HepG2 (cell line): ENCODE results near the gene HOXB4. TPM values are rescaled to one million over a fixed set of nuclear protein-coding genes. Genes with fewer than 3 reads are reported as not detected.

Experiments
- ATF4 ChIP-seq, 2 experiments: fragments of 450-650 bp in 1 of 2; sonication (generic) in 1 of 2; formaldehyde crosslinking; IDR thresholded peaks; 2 replicates each; pipeline versions ENCODE4 v1.5.0 to v1.8.0; 2020 to 2022; ENCODE audit warnings: mild to moderate bottlenecking in 1 of 2, missing genetic modification reagents in 1 of 2
- CERS6 ChIP-seq: sonication (generic); formaldehyde crosslinking; IDR thresholded peaks from 2 replicates; pipeline ENCODE4 v1.5.0; 2020; ENCODE audit warnings: missing genetic modification reagents
- HDAC6 ChIP-seq: fragments of 200-600 bp; sonication (generic); IDR thresholded peaks from 2 replicates; pipeline ENCODE4 v1.7.0; 2017; ENCODE audit warnings: mild to moderate bottlenecking, antibody characterized with exemption, low read length, low read depth
- HINFP ChIP-seq: sonication (generic); formaldehyde crosslinking; IDR thresholded peaks from 2 replicates; pipeline ENCODE4 v1.4.0; 2020; ENCODE audit warnings: low read depth, mild to moderate bottlenecking, missing genetic modification reagents
- HNF1A ChIP-seq, 2 experiments: sonication (generic) in 1 of 2; formaldehyde crosslinking in 1 of 2; IDR thresholded peaks; 2 replicates each; pipeline versions ENCODE4 v1.4.0 to v1.6.1; 2016 to 2020; ENCODE audit warnings: borderline replicate concordance in 1 of 2, low read depth in 1 of 2, mild to moderate bottlenecking in 1 of 2, missing genetic modification reagents in 1 of 2
- KLF12 ChIP-seq: sonication (generic); formaldehyde crosslinking; IDR thresholded peaks from 2 replicates; pipeline ENCODE4 v1.4.0; 2020; ENCODE audit warnings: missing genetic modification reagents, borderline replicate concordance
- LCORL ChIP-seq, 2 experiments: fragments of 450-650 bp in 1 of 2; sonication (generic) in 1 of 2; formaldehyde crosslinking in 1 of 2; IDR thresholded peaks; 2 replicates each; pipeline versions ENCODE4 v1.5.0 to v1.6.1; 2017 to 2020; ENCODE audit warnings: antibody characterized with exemption in 1 of 2, missing genetic modification reagents in 1 of 2
- MNT ChIP-seq: fragments of 450-650 bp; IDR thresholded peaks from 2 replicates; pipeline ENCODE4 v1.6.1; 2016
- NCOA1 ChIP-seq: sonication (generic); formaldehyde crosslinking; IDR thresholded peaks from 2 replicates; pipeline ENCODE4 v1.9.0; 2021; ENCODE audit warnings: missing genetic modification reagents
- PITX1 ChIP-seq: sonication (generic); formaldehyde crosslinking; IDR thresholded peaks from 2 replicates; pipeline ENCODE4 v1.5.1; 2020; ENCODE audit warnings: mild to moderate bottlenecking, missing genetic modification reagents
- ZBTB33 ChIP-seq: sonication (generic); formaldehyde crosslinking; IDR thresholded peaks from 2 replicates; pipeline ENCODE4 v1.4.0; 2020; ENCODE audit warnings: missing genetic modification reagents
- ZKSCAN1 ChIP-seq: fragments of 150-350 bp; IDR thresholded peaks from 2 replicates; pipeline ENCODE4 v1.6.1; 2014; ENCODE audit warnings: low read length
- ZNF432 ChIP-seq: sonication (generic); formaldehyde crosslinking; IDR thresholded peaks from 2 replicates; pipeline ENCODE4 v1.5.0; 2020; ENCODE audit warnings: missing genetic modification reagents, mild to moderate bottlenecking, borderline replicate concordance
- ZNF569 ChIP-seq: sonication (generic); formaldehyde crosslinking; IDR thresholded peaks from 2 replicates; pipeline ENCODE4 v1.5.0; 2020; ENCODE audit warnings: mild to moderate bottlenecking, missing genetic modification reagents, moderate library complexity, borderline replicate concordance
- ZNF709 ChIP-seq: sonication (generic); formaldehyde crosslinking; IDR thresholded peaks from 2 replicates; pipeline ENCODE4 v1.5.0; 2020; ENCODE audit warnings: mild to moderate bottlenecking, missing genetic modification reagents
- ZSCAN31 ChIP-seq: sonication (generic); formaldehyde crosslinking; IDR thresholded peaks from 2 replicates; pipeline ENCODE4 v1.5.0; 2020; ENCODE audit warnings: low read depth, mild to moderate bottlenecking, missing genetic modification reagents
- polyA plus RNA-seq, 8 experiments: library from polyadenylated mRNA; depleted of rRNA in 3 of 8; stranded (reverse) in 7 of 8; unstranded in 1 of 8; fragments of >200 nt; fragmentation: Illumina TruSeq in 4 of 8; extraction: Trizol in 4 of 8; gene quantifications; 2 replicates each; pipeline versions ENCODE4 v1.2.1 to v1.2.3, GENCODE V29; 2011 to 2016; ENCODE audit warnings: low read depth in 4 of 8, missing spikeins in 1 of 8, mixed read lengths in 1 of 8; ENCODE audit not compliant: insufficient read depth in 1 of 8
- total RNA-seq, 5 experiments: library from RNA; depleted of rRNA; stranded (reverse); fragments of >200 nt; fragmentation: Illumina TruSeq; extraction: Trizol; gene quantifications; 2 replicates each; pipeline ENCODE4 v1.2.3, GENCODE V29; 2016; ENCODE audit warnings: low read depth in 1 of 5

The HOXB4 gene
- total and polyA plus RNA-seq, 2 of the 13 experiments (the other 11 are each of a cell fraction or from before 2014, with no cell fraction given) = not detected

GRCh38 chr17:48593840-48594537 lies 15.8 kb upstream of the HOXB4 start (continued):
- TF ChIP-seq ZBTB33 (CRISPR knock-in tag) (0 out of 2 replicates have a peak, but pooled peaks have one; percentile 36), LCORL (IDR thresholded peaks at IDR 0.05) (no peak), LCORL (CRISPR knock-in tag; IDR thresholded peaks at IDR 0.05) (no peak), ZKSCAN1 (no peak), ZNF709 (CRISPR knock-in tag) (no peak), HINFP (CRISPR knock-in tag) (no peak), HNF1A (IDR thresholded peaks at IDR 0.05; ENCODE audit: low read depth) (no peak), HNF1A (CRISPR knock-in tag; IDR thresholded peaks at IDR 0.05; ENCODE audit: borderline replicate concordance) (no peak), ZSCAN31 (CRISPR knock-in tag) (no peak), ZNF569 (CRISPR knock-in tag) (no peak), KLF12 (CRISPR knock-in tag) (no peak), ATF4 (CRISPR knock-in tag; IDR thresholded peaks at IDR 0.05) (no peak), ZNF432 (no peak), NCOA1 (CRISPR knock-in tag) (no peak), MNT (no peak), HDAC6 (no peak), PITX1 (no peak), CERS6 (CRISPR knock-in tag) (no peak)
